ENCODE measurements around the gene NHERF1. TPM values are rescaled to one million over a fixed set of nuclear protein-coding genes. Genes with fewer than 3 reads are reported as not detected.

NHERF1 gene
- polyA plus RNA-seq, 4 donors, result 153 to 188 (median 177) TPM

DNA sequence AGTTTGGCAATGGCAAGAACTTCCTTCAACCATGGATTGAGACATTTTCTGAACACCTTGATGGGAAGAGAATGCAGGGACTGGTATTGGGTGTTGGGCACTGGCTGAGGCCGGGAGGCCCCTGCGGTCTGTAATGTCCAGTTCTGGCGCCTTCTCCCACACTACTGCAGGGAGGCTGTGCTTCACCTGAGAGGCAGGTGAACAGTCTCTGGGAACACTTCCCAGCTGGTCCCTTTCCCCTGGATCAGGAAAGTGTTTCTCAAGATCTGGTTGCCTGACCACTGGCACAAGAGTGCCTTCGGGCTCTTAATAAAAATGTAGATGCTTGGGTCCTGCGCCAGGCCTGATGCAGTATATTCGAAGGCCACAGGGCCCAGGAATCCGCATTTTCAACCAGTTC lies 56.3 kb downstream of the NHERF1 start:
- DNase-seq (ENCODE audit: low read depth in 4 of 4, low spot score in 2 of 4), result no peak

GRCh38 chr17:74805591-74805991 lies 57.2 kb downstream of the NHERF1 start:
- DNase-seq (ENCODE audit: low read depth in 4 of 4, low spot score in 2 of 4), result no peak

GRCh38 chr17:74806334-74806733 lies 57.9 kb downstream of the NHERF1 start:
- DNase-seq (ENCODE audit: low read depth in 4 of 4, low spot score in 2 of 4), result no peak

GRCh38 chr17:74807441-74807840 lies 59.0 kb downstream of the NHERF1 start:
- no peak for DNase-seq (ENCODE audit: low read depth in 4 of 4, low spot score in 2 of 4)

DNA sequence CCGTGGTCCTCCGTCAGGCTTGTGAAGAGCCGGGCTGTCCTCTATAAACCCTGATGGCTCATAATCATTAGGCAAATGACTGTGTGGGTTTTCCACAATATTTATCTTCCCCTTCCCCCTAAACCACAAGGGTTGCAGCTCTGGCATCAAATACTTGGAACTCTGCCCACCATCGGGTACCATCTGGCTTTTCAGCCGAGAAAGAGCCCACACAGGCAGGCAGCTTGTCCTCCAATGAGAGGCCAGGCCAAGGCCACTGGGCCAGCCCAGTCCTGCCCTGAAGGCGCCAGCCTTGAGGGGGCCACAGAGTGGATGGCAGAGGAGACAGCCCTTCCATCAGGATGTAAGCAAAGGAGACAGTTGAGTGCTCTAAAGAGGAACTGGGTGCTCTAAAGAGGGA lies 59.5 kb downstream of the NHERF1 start:
- DNase-seq (ENCODE audit: low read depth in 4 of 4, low spot score in 2 of 4), result no peak

DNA sequence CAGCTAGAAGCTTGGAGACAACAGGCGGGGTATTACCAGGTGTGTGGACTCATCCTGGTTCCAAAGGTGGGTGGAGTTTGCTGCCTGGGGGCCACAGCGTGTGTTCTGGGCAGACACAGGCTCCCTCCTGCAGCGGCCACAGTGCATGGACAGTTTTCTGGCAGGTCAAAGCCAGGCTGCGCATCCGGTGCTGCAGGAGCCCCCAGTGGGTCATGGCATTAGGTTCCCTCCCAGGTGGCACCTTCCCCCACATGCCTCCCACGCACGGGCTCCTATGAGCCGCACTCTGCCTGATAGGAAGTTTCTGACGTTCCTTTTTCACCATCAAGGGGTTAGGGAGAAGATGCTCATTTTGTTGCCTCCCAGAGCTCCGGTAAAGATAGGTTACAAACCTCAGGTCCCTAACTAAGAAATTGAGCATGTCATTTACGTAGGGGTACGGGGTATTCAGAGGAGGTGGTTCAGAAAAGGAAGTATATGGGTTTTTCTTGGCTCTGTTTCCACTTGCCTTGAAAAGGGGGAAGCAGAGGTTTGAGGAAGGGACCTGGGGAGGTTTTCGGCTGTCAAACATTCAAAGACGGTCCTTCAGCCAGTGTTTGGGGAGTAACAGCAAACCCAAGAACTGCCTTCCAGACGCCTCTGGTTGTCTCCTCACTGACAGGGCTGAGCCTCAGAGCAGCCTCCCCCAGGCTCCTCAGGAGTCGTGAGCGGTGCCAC lies 60.4 kb downstream of the NHERF1 start:
- no peak for DNase-seq (ENCODE audit: low read depth in 4 of 4, low spot score in 2 of 4)

DNA sequence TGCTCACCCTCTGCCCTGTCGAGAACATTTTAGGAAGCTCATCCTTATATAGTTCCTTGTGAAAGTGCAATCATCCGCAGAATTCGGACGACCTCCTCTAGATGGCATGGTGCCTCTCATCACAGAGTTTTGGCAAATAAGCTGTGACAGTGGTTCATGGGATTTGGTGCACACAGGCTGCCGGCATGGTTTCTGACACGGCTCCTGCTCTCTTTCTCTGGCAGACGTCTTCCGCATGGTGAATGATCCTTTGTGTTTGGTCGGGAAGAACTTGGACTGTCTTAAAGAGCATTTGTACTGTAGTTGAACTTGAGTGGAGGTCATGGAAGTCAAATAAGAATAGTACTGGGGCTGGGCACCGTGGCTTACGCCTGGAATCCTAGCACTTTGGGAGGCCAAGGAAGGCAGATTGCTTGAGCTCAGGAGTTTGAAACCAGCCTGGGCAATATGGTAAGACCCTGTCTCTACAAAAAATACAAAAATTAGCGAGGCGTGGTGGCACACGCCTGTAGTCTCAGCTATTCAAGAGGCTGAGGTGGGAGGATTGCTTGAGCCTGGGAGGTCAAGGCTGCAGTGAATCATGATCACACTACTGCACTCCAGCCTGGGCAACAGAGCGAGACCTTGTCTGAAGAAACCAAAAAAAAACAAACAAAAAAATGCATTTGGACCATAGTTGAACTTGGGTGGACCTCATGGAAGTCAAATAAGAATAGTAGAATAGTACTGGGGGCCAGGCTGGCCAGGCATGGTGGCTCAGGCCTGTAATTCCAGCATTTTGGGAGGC lies 62.5 kb downstream of the NHERF1 start:
- no peak for DNase-seq (ENCODE audit: low read depth in 4 of 4, low spot score in 2 of 4)

DNA sequence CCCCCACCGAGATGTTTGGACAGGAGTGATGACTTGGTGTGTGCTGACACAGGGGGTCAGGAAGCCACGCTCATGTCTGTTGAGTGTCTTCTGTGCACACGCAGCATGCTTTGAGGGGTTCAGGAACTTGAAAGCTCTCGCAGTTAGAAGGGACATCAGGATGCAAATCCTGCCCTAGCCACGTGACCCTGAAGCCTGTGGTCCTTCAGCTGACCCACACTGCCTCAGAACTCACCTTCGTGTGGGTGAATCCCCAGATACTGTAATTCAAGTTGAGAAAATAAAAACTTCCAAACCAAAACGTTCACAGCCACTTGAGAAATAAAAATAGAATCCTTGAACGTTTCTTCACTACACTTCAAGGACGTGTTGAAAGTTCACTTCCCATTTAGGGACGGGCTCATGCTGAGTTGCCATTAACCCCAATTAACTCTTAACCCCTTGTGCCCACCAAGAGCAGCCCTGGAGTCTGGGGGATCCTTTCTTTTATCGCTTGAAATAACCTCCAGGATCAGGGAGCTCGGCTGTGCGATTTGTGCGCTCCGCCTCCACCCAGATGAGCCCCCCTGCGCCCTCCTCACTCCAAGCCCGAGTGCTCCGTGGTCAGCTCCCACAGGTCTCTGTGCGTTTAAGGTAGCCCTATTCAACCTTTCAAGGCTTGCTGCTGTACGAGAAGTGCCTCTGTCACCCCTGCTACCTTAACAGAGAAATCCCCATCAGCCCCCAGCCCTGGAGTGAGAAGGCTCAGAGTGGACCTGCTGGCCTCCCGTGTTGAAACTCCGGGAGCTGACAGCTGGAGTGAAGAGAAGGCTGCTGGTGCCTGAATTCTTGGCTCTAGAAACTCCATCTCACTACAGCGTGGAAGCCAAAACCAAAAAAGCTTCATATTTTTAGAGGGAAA lies 63.9 kb downstream of the NHERF1 start:
- DNase-seq (ENCODE audit: low read depth in 4 of 4, low spot score in 2 of 4), result peak in 1 of 4 donors; percentile 66

GRCh38 chr17:74814453-74814852 lies 66.0 kb downstream of the NHERF1 start:
- DNase-seq (ENCODE audit: low read depth in 4 of 4, low spot score in 2 of 4), result no peak

GRCh38 chr17:74815067-74815466 lies 66.6 kb downstream of the NHERF1 start:
- DNase-seq (ENCODE audit: low read depth in 4 of 4, low spot score in 2 of 4), result no peak

DNA sequence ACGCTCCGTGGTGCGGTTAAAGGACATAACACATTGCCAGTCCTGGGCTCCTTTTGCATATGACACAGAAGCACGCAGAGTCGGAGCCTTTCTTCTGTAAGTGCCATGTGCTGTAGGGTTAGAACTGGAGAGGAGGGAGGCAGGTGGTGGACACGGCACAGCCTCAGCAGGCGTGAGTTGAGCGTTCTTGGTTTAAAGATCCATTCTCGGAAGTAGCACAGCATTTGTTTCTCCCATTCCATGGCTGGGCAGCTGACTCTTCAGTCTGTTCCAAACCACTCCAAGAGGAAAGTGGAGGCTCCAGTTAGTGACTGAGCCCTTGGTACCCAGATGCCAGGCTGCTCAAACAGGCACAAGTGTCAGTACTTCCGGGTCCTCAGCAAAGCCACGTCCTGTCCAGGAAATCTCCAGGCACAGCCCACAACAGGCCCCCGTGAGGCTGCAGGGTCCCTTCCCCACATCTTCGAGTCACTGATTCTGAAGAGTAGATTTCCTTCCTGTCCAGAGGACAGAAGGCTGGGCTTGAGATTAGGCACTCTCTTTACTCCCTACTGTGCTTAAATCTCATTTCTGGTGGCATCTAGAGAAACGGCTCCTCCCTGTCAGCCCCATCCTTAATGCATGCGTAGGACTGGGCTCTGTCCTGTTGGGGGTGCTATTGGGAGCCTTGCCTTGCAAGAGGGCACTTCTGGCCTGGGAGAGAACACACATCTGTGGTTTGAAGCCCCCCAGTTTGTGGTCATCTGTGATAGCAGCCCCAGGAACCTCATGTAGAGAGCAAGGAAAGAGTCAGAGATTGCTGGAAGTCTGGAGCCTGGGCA lies 67.3 kb downstream of the NHERF1 start:
- no peak for DNase-seq (ENCODE audit: low read depth in 4 of 4, low spot score in 2 of 4)

- no peak for DNase-seq (ENCODE audit: low read depth in 4 of 4, low spot score in 2 of 4)
Measured at GRCh38 chr17:74816905-74817620, 68.6 kb downstream of the NHERF1 start.

- DNase-seq (ENCODE audit: low read depth in 4 of 4, low spot score in 2 of 4), result no peak
Measured at GRCh38 chr17:74818291-74818938, 70.0 kb downstream of the NHERF1 start.

Other genes starting within 250 kb of the NHERF1 start
- gene CD300LB, start 217.2 kb upstream of the NHERF1 start, polyA plus RNA-seq (ENCODE audit: insufficient read length in 4 of 4), result under 1 TPM; 0.08 to 0.26 (median 0.14) TPM
- under 1 TPM; 0.30 to 0.39 (median 0.31) TPM for gene CD300C, start 202.5 kb upstream of the NHERF1 start, polyA plus RNA-seq (ENCODE audit: insufficient read length in 4 of 4)
- under 1 TPM in 1 of 4 donors, not detected in 3; 0.34 TPM for gene CD300H, start 181.1 kb upstream of the NHERF1 start, polyA plus RNA-seq (ENCODE audit: insufficient read length in 4 of 4)
- not detected for gene CD300LD, start 156.3 kb upstream of the NHERF1 start, polyA plus RNA-seq (ENCODE audit: insufficient read length in 4 of 4)
- under 1 TPM; 0.12 to 0.32 (median 0.18) TPM for gene CD300E, start 124.9 kb upstream of the NHERF1 start, polyA plus RNA-seq (ENCODE audit: insufficient read length in 4 of 4)
- under 1 TPM; 0.22 to 0.44 (median 0.36) TPM for gene CD300LF, start 35.7 kb upstream of the NHERF1 start, polyA plus RNA-seq (ENCODE audit: insufficient read length in 4 of 4)
- 1 to 10 TPM; 4.8 to 5.6 (median 4.9) TPM for gene RAB37, start 11.4 kb upstream of the NHERF1 start, polyA plus RNA-seq (ENCODE audit: insufficient read length in 4 of 4)
- 10 to 100 TPM; 38.9 to 55.6 (median 47.7) TPM for gene NAT9, start 27.7 kb downstream of the NHERF1 start, polyA plus RNA-seq (ENCODE audit: insufficient read length in 4 of 4)
- gene GRIN2C, start 111.3 kb downstream of the NHERF1 start, polyA plus RNA-seq (ENCODE audit: insufficient read length in 4 of 4), result under 1 TPM; 0.17 to 0.35 (median 0.21) TPM
- gene FDXR, start 124.4 kb downstream of the NHERF1 start, polyA plus RNA-seq (ENCODE audit: insufficient read length in 4 of 4), result 10 to 100 TPM in 1 of 4 donors, 1 to 10 TPM in 3; 4.1 to 11.6 (median 9.2) TPM
- gene FADS6, start 145.0 kb downstream of the NHERF1 start, polyA plus RNA-seq (ENCODE audit: insufficient read length in 4 of 4), result under 1 TPM; 0.38 to 0.52 (median 0.47) TPM
- under 1 TPM; 0.44 to 0.90 (median 0.75) TPM for gene USH1G, start 174.6 kb downstream of the NHERF1 start, polyA plus RNA-seq (ENCODE audit: insufficient read length in 4 of 4)
- not detected for gene OTOP2, start 175.6 kb downstream of the NHERF1 start, polyA plus RNA-seq (ENCODE audit: insufficient read length in 4 of 4)
- not detected for gene OTOP3, start 187.3 kb downstream of the NHERF1 start, polyA plus RNA-seq (ENCODE audit: insufficient read length in 4 of 4)
- gene HID1, start 224.1 kb downstream of the NHERF1 start, polyA plus RNA-seq (ENCODE audit: insufficient read length in 4 of 4), result 10 to 100 TPM; 11.6 to 19.1 (median 13.5) TPM
- 10 to 100 TPM in 2 of 4 donors, 1 to 10 TPM in 2; 8.2 to 12.0 (median 10.0) TPM for gene CDR2L, start 239.0 kb downstream of the NHERF1 start, polyA plus RNA-seq (ENCODE audit: insufficient read length in 4 of 4)

Measured in left renal cortex interstitium (tissue), 4 donors.